AG09319 (cell line): Measurements from ENCODE around the gene MKI67.

ENCODE experiments used
- DNase-seq: peaks from one replicate; pipeline ENCODE4 v3.0.0-alpha.2; 2010; ENCODE audit warnings: low read depth; ENCODE audit errors: extremely low read depth
- TF ChIP-seq, protein P1 (sequence below): IDR thresholded peaks from 2 replicates; pipeline ENCODE4 v1.5.1; 2011; ENCODE audit warnings: low read depth, mild to moderate bottlenecking, inconsistent platforms, low read length, moderate library complexity

The MKI67 gene

DNA sequence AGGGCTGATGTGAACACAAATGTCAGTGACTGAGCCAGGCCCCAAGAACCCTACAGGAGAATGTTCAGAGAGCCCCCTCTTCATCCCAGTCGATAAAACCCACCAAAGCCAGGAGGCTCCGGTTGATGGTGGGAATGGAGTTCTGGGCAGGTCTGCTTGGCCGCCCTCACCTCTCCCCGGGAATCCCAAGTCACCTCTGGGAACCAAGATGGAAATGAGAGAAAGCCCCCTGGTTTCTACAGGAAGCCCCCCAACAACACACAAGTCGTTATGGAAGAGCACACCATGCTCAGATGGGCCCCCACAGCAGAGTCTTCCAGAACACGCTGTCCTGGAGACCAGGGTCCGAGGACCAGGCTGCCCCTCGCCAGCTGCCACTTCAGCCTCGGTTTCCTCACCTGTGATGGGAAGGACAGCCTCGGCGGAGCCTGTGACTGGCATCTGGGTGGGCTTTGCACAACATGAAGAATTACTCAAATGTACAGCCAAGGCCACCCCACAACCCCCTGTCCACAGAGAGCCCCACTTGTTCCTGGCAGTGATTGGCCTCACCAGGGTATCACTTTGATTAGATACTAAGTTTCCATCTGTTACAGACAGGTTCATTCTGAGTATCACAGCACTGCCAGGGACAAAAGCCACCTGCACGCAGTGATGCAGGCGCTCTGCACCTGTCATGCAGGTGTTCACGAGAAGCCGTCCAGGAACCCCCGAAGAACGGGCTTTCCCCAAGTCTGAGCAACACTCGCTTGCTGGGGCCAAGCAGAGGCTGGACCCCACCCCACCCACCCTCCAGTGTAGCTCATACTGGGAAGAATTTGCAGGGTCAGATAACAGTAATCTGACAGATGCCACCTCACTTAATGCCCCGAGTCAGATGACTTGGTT, 57.6 kb downstream of the MKI67 start:
- TF ChIP-seq, protein P1, sequence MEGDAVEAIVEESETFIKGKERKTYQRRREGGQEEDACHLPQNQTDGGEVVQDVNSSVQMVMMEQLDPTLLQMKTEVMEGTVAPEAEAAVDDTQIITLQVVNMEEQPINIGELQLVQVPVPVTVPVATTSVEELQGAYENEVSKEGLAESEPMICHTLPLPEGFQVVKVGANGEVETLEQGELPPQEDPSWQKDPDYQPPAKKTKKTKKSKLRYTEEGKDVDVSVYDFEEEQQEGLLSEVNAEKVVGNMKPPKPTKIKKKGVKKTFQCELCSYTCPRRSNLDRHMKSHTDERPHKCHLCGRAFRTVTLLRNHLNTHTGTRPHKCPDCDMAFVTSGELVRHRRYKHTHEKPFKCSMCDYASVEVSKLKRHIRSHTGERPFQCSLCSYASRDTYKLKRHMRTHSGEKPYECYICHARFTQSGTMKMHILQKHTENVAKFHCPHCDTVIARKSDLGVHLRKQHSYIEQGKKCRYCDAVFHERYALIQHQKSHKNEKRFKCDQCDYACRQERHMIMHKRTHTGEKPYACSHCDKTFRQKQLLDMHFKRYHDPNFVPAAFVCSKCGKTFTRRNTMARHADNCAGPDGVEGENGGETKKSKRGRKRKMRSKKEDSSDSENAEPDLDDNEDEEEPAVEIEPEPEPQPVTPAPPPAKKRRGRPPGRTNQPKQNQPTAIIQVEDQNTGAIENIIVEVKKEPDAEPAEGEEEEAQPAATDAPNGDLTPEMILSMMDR, result no peak
- DNase-seq, result no peak

DNA sequence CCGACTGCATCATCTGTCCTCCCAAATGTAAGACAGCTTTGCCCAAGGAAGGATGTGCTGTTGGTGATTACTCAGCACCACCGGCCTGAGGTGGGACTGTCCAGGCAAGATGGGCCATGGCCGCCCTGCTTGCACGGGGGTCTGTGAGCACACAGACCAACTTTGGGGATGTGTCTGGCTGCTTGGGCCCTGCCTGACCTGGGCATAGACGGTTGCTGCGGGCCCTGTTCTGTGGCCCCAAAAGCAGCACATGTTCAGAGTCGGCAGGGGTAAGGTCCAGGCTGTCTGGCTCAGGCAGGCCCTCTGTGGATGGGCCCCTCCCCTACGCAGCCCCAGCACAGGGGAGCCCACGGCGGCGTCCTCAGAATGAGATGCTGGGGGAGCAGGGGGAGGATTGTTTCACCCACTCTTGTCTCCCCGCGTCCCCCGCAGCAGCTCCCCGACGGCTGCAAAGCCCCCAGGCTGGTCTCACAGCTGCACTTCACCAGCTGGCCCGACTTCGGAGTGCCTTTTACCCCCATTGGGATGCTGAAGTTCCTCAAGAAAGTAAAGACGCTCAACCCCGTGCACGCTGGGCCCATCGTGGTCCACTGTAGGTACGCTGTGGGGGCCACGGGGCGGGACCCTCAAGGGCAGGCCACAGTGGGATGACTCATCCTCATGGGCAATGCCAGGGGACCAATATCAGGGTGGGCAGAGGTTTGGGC, 58.4 kb downstream of the MKI67 start:
- TF ChIP-seq, protein P1, result no peak
- DNase-seq, result no peak

DNA sequence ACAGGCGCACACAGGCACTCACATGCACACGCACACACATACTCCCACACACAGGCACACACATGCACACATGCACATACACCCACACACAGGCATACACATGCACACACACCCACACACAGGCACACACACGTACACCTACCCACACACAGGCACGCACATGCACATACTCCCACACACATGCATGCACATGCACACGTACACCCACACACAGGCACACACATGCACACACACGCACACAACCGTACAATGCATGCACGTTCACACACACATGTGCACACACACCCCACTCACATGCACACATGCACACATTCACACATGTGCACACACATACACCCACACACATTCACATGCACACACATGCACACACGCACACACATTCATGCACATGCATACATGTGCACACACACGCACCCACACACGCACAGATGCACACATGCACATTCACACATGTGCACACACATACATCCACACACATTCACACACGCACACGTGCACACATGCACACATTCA, 59.3 kb downstream of the MKI67 start:
- DNase-seq, result no peak

DNA sequence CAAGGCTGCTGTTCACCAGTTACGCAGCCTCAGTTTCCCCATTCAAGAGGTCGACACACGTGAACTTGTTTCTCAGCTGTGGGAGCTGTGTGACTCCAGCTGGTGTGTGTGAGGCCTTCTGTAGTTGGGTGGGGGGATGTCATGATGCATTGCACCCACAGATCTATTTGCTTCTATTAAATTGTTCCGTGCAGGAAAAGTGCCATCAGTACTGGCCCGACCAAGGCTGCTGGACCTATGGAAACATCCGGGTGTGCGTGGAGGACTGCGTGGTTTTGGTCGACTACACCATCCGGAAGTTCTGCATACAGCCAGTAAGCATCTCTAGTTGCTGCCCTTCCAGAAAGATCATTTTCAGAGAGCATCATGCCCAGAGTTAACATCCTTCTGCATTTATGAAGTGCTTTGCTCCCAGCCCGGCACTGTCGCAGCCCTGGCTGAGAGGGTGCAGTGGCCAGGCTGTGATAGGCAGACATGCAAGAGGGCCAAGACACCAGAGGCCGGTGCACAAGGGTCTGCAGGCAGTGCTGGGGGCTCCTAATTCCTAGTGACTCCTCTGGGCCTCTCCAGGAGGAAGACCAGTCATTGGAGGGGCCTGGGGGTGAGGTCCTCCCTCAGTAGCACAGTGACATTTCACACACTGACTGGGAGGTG, 60.2 kb downstream of the MKI67 start:
- DNase-seq, result no peak
- TF ChIP-seq, protein P1, result no peak

More for the DNA sequence above, 59.3 kb downstream of the MKI67 start:
- TF ChIP-seq, protein P1, result no peak

DNA sequence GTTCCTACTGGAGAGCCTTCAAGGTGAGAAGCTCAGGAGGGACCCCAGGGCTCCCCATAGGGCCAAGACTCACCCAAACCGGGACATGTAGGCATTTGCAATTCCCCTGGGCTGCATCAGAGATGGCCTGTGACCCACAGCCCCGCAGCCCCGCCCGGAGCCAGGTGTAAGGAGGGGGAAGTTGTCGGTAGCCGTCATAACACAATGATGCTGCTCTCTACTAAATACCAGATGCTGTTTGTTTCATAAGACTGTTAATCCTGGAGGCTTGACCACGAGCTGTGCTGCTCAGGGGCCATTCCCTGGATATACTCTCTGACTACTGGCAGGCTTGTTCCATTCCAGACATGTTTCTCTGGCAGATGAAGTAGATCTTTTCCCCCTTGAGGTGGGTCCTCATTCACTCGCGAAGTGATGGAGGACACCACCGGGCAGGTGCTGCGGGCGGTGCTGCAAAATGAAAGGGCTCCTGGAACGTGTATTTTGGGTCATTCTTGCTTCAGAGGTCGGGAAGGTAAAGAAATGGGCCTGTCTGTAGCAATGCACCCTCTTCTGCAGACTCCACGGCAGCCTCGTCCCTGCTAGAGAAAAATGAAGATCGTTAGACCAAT, 61.1 kb downstream of the MKI67 start:
- TF ChIP-seq, protein P1, result no peak
- DNase-seq, result no peak

DNA sequence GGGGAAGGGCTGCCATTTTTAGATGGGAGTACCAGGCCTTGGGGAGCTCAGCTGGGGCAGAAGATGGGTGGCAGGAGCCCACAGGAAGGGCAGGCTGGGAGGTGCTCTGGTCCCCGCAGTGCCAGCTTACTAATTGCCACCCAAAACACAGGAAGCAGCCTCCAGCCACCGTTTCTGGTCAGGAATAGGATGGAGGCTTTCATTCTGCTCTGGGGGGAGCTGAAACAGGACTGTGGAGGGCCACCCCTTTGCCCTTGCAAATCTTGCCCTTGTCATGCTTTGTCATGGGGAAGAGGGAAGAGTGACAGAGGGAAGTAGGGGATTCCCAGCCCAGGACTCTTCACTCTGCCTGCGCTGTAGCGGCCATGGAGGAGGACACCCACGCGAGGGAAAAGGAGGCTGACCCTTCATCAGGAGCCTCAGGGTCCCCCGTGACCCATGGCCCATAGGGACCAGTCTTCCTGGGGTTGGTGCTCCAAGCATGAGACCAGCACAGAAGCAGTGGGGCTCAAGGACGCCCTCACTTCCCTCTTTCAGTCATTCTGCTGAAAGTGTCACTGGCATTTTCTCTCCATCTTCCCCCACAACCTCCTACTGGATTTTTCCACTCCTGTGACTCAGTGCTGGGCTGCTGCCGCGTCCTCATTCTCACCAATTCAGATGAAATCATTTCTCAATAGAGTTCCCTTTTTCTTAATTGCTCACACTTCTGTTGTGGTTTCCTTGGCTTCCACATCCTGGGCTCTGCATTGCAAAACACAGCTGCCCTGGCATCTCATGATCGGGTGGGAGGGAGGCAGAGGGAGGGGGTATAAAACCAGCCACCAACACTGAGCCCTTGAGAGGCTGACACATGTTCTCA, 61.9 kb downstream of the MKI67 start:
- TF ChIP-seq, protein P1, result no peak

More for the DNA sequence above, 61.9 kb downstream of the MKI67 start:
- peak; percentile 34 for DNase-seq
